Measurements from ENCODE around the gene FERD3L. TPM values are rescaled to one million over a fixed set of nuclear protein-coding genes. Genes with fewer than 3 reads are reported as not detected.

The FERD3L gene
- total RNA-seq, 1 experiment from 2014 or later, result not detected

DNA sequence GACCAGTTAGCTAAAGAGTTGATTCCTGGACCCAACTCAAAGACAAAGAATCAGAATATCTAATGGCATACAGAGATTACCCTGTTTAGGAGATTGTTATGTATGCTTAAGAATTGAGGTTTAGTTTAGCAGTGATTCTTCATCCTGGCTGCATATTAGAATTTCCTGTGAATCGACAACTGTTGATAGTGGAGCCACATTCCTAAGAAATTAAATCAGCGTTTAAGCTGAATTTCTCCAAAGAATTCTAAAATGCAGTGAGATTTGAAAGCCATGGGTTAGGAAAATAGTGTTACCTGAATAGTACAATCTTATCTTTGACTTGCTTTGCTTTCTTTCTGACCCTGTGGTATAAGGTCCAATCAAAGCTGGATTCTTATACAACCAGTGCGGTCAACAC, 16.4 kb upstream of the FERD3L start:
- no peak overlapping the region for H2AK5ac ChIP-seq (ENCODE audit: insufficient read length, low read length)
- H4K5ac ChIP-seq (ENCODE audit: insufficient read length, low read depth, low read length), result no peak overlapping the region
- no peak overlapping the region for H3K56ac ChIP-seq (ENCODE audit: insufficient read length, low read depth, low read length)
- no peaks in the 10 kb centered on the region for H3K23me2 ChIP-seq (ENCODE audit: insufficient read length, low read depth, low read length, poor library complexity, severe bottlenecking)
- H3K27ac ChIP-seq (ENCODE audit: insufficient read length, low read depth, low read length), result no peak overlapping the region
- H2BK12ac ChIP-seq (ENCODE audit: insufficient read length, low read depth, low read length), result no peak overlapping the region
- no peaks in the 10 kb centered on the region for H3K79me2 ChIP-seq (ENCODE audit: insufficient read depth, low read length)
- H2BK15ac ChIP-seq (ENCODE audit: low read depth, low read length), result no peak overlapping the region
- no peak overlapping the region for H2BK20ac ChIP-seq (ENCODE audit: low read depth, low read length, poor library complexity, severe bottlenecking)
- no peaks in the 10 kb centered on the region for H3K27me3 ChIP-seq (ENCODE audit: insufficient read depth, low read length)
- no peaks in the 10 kb centered on the region for H3K4me1 ChIP-seq (ENCODE audit: insufficient read depth, low read length)
- H4K8ac ChIP-seq (replicated peaks; ENCODE audit: insufficient read length, low read depth, low read length), result no peak overlapping the region
- no peak overlapping the region for H3K4ac ChIP-seq (ENCODE audit: low read depth, low read length)
- Mint-ChIP-seq H3K27ac (no peak overlapping the region), H3K4me1 (no peaks in the 10 kb centered on the region), H3K4me3 (no peak overlapping the region), H3K9me3 (no peaks in the 10 kb centered on the region), H3K27me3 (ENCODE audit: low read depth) (peaks cover 5% of the 10 kb centered on the region), H3K36me3 (ENCODE audit: insufficient read depth in 1 of 3, low read depth in 3 of 3) (no peaks in the 10 kb centered on the region)
- H2BK5ac ChIP-seq (ENCODE audit: insufficient read length, low read length), result no peak overlapping the region
- H3K79me1 ChIP-seq (ENCODE audit: insufficient read depth, low read depth, low read length, poor library complexity, severe bottlenecking), result no peaks in the 10 kb centered on the region
- no peak overlapping the region for H4K91ac ChIP-seq (ENCODE audit: insufficient read length, low read depth, low read length)
- H2AFZ ChIP-seq (ENCODE audit: low read length), result no peak overlapping the region
- no peak overlapping the region for H3K18ac ChIP-seq (ENCODE audit: insufficient read length, low read depth, low read length)
- no CpG with 5 or more reads among the region's 3 CpGs for WGBS (ENCODE audit: extremely low coverage, insufficient read length, low lambda C conversion rate)
- no peak overlapping the region for H3T11ph ChIP-seq (ENCODE audit: low read length)
- H3K4me2 ChIP-seq (ENCODE audit: insufficient read depth, insufficient read length, low read length), result no peak overlapping the region
- no peak overlapping the region for H2BK120ac ChIP-seq (ENCODE audit: low read depth, low read length, poor library complexity, severe bottlenecking)
- no peaks in the 10 kb centered on the region for H4K20me1 ChIP-seq (ENCODE audit: control insufficient read depth, insufficient read depth, insufficient read length)
- no peaks in the 10 kb centered on the region for H3K9me3 ChIP-seq (ENCODE audit: control insufficient read depth, low read depth, low read length)
- no peak overlapping the region for H3K9ac ChIP-seq (ENCODE audit: extremely low read depth, insufficient read length, low read length)
- H3K23ac ChIP-seq (ENCODE audit: insufficient read length, low read depth, low read length), result no peak overlapping the region
- H3K14ac ChIP-seq (ENCODE audit: insufficient read depth, low read length), result no peak overlapping the region
- DNase-seq, result no peak
- TF ChIP-seq, protein P1, sequence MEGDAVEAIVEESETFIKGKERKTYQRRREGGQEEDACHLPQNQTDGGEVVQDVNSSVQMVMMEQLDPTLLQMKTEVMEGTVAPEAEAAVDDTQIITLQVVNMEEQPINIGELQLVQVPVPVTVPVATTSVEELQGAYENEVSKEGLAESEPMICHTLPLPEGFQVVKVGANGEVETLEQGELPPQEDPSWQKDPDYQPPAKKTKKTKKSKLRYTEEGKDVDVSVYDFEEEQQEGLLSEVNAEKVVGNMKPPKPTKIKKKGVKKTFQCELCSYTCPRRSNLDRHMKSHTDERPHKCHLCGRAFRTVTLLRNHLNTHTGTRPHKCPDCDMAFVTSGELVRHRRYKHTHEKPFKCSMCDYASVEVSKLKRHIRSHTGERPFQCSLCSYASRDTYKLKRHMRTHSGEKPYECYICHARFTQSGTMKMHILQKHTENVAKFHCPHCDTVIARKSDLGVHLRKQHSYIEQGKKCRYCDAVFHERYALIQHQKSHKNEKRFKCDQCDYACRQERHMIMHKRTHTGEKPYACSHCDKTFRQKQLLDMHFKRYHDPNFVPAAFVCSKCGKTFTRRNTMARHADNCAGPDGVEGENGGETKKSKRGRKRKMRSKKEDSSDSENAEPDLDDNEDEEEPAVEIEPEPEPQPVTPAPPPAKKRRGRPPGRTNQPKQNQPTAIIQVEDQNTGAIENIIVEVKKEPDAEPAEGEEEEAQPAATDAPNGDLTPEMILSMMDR (conservative IDR thresholded peaks at IDR 0.05), result no peak

Data from H9 (cell line).